ENCODE data around the gene VAV1.
"Not testable (repeated sequence)": the region's sequence is repeated elsewhere in the genome, so short reads cannot be mapped to it uniquely, and the experiment has no call there.

The VAV1 gene

GRCh38 chr19:6828698-6829633 is 56.5 kb downstream of the VAV1 start:
- no peaks in the 10 kb centered on the region for H3K79me2 ChIP-seq (ENCODE audit: insufficient read depth, low read length)
- no peak for TF ChIP-seq CTCF (IDR thresholded peaks at IDR 0.05; ENCODE audit: low read length)
- TF ChIP-seq EZH2 (IDR thresholded peaks at IDR 0.05; ENCODE audit: borderline replicate concordance, low read length): no peak
- H3K27ac ChIP-seq (ENCODE audit: low read depth, low read length, poor library complexity, severe bottlenecking): no peak overlapping the region
- peaks cover 94% of the 10 kb centered on the region for H3K36me3 ChIP-seq (ENCODE audit: insufficient read depth, low read length)
- no peaks in the 10 kb centered on the region for H3K4me1 ChIP-seq (ENCODE audit: insufficient read depth, low read length, severe bottlenecking)
- no peaks in the 10 kb centered on the region for H3K9me3 ChIP-seq (ENCODE audit: low read length)
- no peaks in the 10 kb centered on the region for H3K9me2 ChIP-seq (ENCODE audit: low read depth, low read length)
- H2AFZ ChIP-seq (ENCODE audit: low read length): no peak overlapping the region
- H3K27me3 ChIP-seq (ENCODE audit: insufficient read depth, low read length): no peaks in the 10 kb centered on the region
- no peaks in the 10 kb centered on the region for H3F3A ChIP-seq (ENCODE audit: insufficient read depth, low read length)
- no peaks in the 10 kb centered on the region for H4K20me1 ChIP-seq (ENCODE audit: insufficient read depth, low read length)
- H3K4me2 ChIP-seq (ENCODE audit: low read length): no peak overlapping the region
- H3K4me3 ChIP-seq (ENCODE audit: low read depth, low read length, poor library complexity, severe bottlenecking): no peak overlapping the region
- H3K9ac ChIP-seq (ENCODE audit: low read length): no peak overlapping the region

- not testable (repeated sequence) for H3K4me1 ChIP-seq (ENCODE audit: insufficient read depth, low read length, severe bottlenecking); H3K9ac ChIP-seq (ENCODE audit: low read length); H4K20me1 ChIP-seq (ENCODE audit: insufficient read depth, low read length); H3K4me3 ChIP-seq (ENCODE audit: low read depth, low read length, poor library complexity, severe bottlenecking); H2AFZ ChIP-seq (ENCODE audit: low read length); H3K79me2 ChIP-seq (ENCODE audit: insufficient read depth, low read length); H3K9me2 ChIP-seq (ENCODE audit: low read depth, low read length); H3K4me2 ChIP-seq (ENCODE audit: low read length); H3F3A ChIP-seq (ENCODE audit: insufficient read depth, low read length); H3K27me3 ChIP-seq (ENCODE audit: insufficient read depth, low read length); H3K9me3 ChIP-seq (ENCODE audit: low read length); H3K27ac ChIP-seq (ENCODE audit: low read depth, low read length, poor library complexity, severe bottlenecking)
- peaks cover 89% of the 10 kb centered on the region for H3K36me3 ChIP-seq (ENCODE audit: insufficient read depth, low read length)
Observed at GRCh38 chr19:6829829-6830228, 57.3 kb downstream of the VAV1 start.

- not testable (repeated sequence) for H3K9me3 ChIP-seq (ENCODE audit: low read length); H3K79me2 ChIP-seq (ENCODE audit: insufficient read depth, low read length); H3K4me2 ChIP-seq (ENCODE audit: low read length); H3K4me3 ChIP-seq (ENCODE audit: low read depth, low read length, poor library complexity, severe bottlenecking); H3K27ac ChIP-seq (ENCODE audit: low read depth, low read length, poor library complexity, severe bottlenecking); H3K4me1 ChIP-seq (ENCODE audit: insufficient read depth, low read length, severe bottlenecking); H2AFZ ChIP-seq (ENCODE audit: low read length); H3K9me2 ChIP-seq (ENCODE audit: low read depth, low read length); H4K20me1 ChIP-seq (ENCODE audit: insufficient read depth, low read length); H3F3A ChIP-seq (ENCODE audit: insufficient read depth, low read length); H3K27me3 ChIP-seq (ENCODE audit: insufficient read depth, low read length); H3K9ac ChIP-seq (ENCODE audit: low read length)
- peaks cover 90% of the 10 kb centered on the region for H3K36me3 ChIP-seq (ENCODE audit: insufficient read depth, low read length)
Observed at GRCh38 chr19:6831084-6831483, 58.6 kb downstream of the VAV1 start.

GRCh38 chr19:6832412-6832811 is 59.9 kb downstream of the VAV1 start:
- no peaks in the 10 kb centered on the region for H3K9me2 ChIP-seq (ENCODE audit: low read depth, low read length)
- H2AFZ ChIP-seq (ENCODE audit: low read length): no peak overlapping the region
- no peaks in the 10 kb centered on the region for H3K79me2 ChIP-seq (ENCODE audit: insufficient read depth, low read length)
- peaks cover 92% of the 10 kb centered on the region for H3K36me3 ChIP-seq (ENCODE audit: insufficient read depth, low read length)
- no peak overlapping the region for H3K4me2 ChIP-seq (ENCODE audit: low read length)
- H4K20me1 ChIP-seq (ENCODE audit: insufficient read depth, low read length): no peaks in the 10 kb centered on the region
- TF ChIP-seq EZH2 (IDR thresholded peaks at IDR 0.05; ENCODE audit: borderline replicate concordance, low read length) (no peak), CTCF (IDR thresholded peaks at IDR 0.05; ENCODE audit: low read length) (no peak)
- H3K27me3 ChIP-seq (ENCODE audit: insufficient read depth, low read length): no peaks in the 10 kb centered on the region
- H3F3A ChIP-seq (ENCODE audit: insufficient read depth, low read length): no peaks in the 10 kb centered on the region
- no peak overlapping the region for H3K27ac ChIP-seq (ENCODE audit: low read depth, low read length, poor library complexity, severe bottlenecking)
- H3K9me3 ChIP-seq (ENCODE audit: low read length): no peaks in the 10 kb centered on the region
- no peak overlapping the region for H3K9ac ChIP-seq (ENCODE audit: low read length)
- no peaks in the 10 kb centered on the region for H3K4me1 ChIP-seq (ENCODE audit: insufficient read depth, low read length, severe bottlenecking)
- no peak overlapping the region for H3K4me3 ChIP-seq (ENCODE audit: low read depth, low read length, poor library complexity, severe bottlenecking)
